ENCODE data around the gene GABRA6.
"Not testable (repeated sequence)": the region's sequence is repeated elsewhere in the genome, so short reads cannot be mapped to it uniquely, and the experiment has no call there.

Gene GABRA6

GRCh38 chr5:161685461-161685860 is at the start of gene GABRA6:
GABRA6 (plus strand) TSS chr5:161685721; CDS start chr5:161685990, 269 bp downstream.
- no peak for DNase-seq (ENCODE audit: low read depth in 1 of 2, low spot score in 1 of 2)

DNA sequence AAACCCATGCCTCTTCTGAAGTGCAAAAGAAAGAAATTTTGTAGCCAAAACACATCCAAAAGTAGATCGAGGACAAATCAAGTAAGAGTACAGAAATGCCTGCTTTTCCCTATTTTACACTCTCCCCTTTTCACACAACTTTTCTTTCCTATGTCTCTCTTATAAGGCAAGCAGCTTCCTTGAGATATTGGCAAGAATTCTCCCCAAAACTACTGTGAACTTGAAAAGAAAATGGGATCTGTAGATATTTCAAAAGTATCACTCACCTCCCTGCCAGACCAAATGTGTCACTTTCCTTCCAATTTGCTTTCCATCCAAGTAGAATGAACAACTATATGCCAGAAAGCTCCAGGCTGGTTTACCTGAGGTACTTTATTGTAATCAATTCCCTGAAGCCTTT is 47.9 kb upstream of the GABRA6 start:
- DNase-seq (ENCODE audit: low read depth in 1 of 2, low spot score in 1 of 2): no peak

DNA sequence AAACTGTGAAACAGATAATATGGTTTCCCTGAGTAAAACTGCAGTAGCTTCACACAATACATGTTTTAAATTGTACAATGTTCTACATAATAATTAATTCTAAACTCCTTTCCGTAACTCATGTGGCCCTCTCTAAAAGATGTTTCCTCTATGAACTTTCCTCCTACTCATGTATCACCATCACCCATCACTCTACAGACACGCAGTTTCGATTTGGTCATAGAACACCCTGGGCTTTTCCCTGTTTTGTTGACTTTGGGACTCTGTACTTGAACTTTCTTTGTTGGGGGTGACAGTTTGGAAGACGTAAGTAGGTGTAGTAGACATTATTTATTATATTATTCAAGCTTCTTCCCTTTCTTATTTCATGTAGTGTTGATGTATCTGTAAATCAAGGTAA is 44.1 kb upstream of the GABRA6 start:
- no peak for DNase-seq (ENCODE audit: low read depth in 1 of 2, low spot score in 1 of 2)

- DNase-seq (ENCODE audit: low read depth in 1 of 2, low spot score in 1 of 2): no peak
Measured at GRCh38 chr5:161645264-161645663, 40.3 kb upstream of the GABRA6 start.

DNA sequence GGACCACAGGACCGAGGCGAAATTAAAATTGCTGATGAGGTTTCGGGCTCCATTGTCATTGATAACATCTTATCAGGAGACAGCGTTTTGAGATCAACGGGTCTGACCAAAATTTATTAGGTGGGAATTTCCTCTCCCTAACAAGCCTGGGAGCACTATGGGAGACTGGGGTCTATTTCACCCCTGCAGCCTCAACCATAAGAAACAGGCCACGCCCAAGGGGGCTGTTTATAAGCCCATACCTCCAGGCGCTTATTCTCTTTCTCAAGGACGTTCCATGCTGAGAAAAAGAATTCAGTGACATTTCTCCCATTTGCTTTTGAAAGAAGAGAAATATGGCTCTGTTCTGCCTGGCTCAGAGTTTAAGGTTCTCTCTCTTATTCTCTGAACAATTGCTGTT is 33.6 kb upstream of the GABRA6 start:
- DNase-seq (ENCODE audit: low read depth in 1 of 2, low spot score in 1 of 2): not testable (repeated sequence)

- no peak for DNase-seq (ENCODE audit: low read depth in 1 of 2, low spot score in 1 of 2)
Measured at GRCh38 chr5:161660806-161661205, 24.7 kb upstream of the GABRA6 start.

DNA sequence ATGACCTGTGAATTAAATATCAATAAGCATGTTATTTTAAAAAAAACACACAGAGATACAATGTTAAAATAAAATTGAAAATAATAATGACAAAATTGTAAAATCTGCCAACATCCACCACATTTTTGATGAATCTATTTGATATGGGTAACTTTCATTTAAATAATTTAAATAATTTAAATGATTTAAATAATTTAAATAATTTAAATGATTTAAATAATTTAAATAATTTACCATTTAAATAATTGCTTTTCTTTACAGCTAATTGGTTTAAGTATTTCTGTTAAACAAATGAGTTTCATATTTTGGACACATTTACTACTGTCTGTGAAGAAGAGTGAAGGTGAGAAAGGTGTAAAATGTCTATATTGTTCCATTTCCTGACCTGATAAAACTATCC is 22.1 kb upstream of the GABRA6 start:
- no peak for DNase-seq (ENCODE audit: low read depth in 1 of 2, low spot score in 1 of 2)

- no peak for DNase-seq (ENCODE audit: low read depth in 1 of 2, low spot score in 1 of 2)
Measured at GRCh38 chr5:161676103-161676502, 9.4 kb upstream of the GABRA6 start.

DNA sequence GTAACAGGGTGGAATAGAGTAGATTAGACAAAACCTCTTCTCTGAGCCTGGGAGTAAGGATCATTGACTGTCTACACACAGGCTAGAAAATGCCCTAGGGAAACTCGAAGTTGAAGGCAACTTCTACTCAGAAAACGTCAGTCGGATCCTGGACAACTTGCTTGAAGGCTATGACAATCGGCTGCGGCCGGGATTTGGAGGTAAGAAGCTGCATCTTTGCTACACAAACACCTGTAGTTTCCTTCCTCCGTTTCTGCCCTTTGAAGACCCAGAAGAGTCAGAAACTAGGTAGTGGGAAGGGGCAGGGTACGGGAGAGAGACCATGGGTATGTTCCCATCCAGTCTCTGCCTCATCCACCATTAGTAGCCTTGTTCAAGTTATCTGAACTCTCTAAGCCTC is 628 bp downstream of the GABRA6 start:
- DNase-seq (ENCODE audit: low read depth in 1 of 2, low spot score in 1 of 2): no peak

DNA sequence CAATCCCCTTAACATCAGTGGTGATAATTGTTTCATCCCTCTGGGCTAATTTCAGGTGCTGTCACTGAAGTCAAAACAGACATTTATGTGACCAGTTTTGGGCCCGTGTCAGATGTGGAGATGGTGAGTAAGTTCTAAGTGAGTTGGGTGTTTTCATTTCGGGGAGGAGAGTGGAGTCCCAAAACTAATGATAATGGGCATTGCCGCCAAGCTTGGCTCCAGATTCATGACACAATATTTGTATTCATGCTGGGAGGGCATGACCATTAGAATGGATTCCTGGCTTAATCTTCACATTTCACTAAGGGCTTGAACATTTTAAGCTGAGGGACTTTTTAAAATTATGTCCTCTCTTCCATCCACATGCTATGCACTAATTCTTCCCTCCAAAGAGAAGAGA is 1.4 kb downstream of the GABRA6 start:
- DNase-seq (ENCODE audit: low read depth in 1 of 2, low spot score in 1 of 2): no peak

GRCh38 chr5:161687316-161687715 is 1.8 kb downstream of the GABRA6 start:
- no peak for DNase-seq (ENCODE audit: low read depth in 1 of 2, low spot score in 1 of 2)

GRCh38 chr5:161691911-161692310 is 6.4 kb downstream of the GABRA6 start:
- no peak for DNase-seq (ENCODE audit: low read depth in 1 of 2, low spot score in 1 of 2)

- no peak for DNase-seq (ENCODE audit: low read depth in 1 of 2, low spot score in 1 of 2)
Measured at GRCh38 chr5:161697001-161697400, 11.5 kb downstream of the GABRA6 start.

- DNase-seq (ENCODE audit: low read depth in 1 of 2, low spot score in 1 of 2): no peak
Measured at GRCh38 chr5:161700065-161700464, 14.5 kb downstream of the GABRA6 start.

- no peak for DNase-seq (ENCODE audit: low read depth in 1 of 2, low spot score in 1 of 2)
Measured at GRCh38 chr5:161703528-161703927, 18.0 kb downstream of the GABRA6 start.

GRCh38 chr5:161707382-161707781 is 21.9 kb downstream of the GABRA6 start:
- no peak for DNase-seq (ENCODE audit: low read depth in 1 of 2, low spot score in 1 of 2)

- DNase-seq (ENCODE audit: low read depth in 1 of 2, low spot score in 1 of 2): no peak
Measured at GRCh38 chr5:161709239-161709638, 23.7 kb downstream of the GABRA6 start.

DNA sequence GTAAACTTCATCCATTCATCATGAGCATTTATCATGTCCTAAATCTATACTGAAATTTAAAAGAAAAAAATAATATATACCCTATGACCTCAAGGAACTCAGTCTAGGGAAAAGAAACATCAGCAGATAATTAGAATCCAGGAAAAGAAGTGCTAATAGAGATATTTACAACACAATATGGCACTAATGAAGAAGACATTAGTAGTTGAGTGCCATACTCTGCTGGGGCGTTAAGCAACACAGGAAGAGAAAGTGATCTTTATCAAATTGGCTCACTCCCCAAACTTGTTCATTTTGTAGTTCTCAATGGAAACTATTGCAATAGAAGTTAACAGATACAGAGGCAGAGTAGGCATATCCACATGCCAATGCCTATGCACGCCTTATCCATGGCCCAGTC is 27.5 kb downstream of the GABRA6 start:
- no peak for DNase-seq (ENCODE audit: low read depth in 1 of 2, low spot score in 1 of 2)

- DNase-seq (ENCODE audit: low read depth in 1 of 2, low spot score in 1 of 2): no peak
Measured at GRCh38 chr5:161719157-161719556, 33.6 kb downstream of the GABRA6 start.

GRCh38 chr5:161720460-161720859 is 34.9 kb downstream of the GABRA6 start:
- no peak for DNase-seq (ENCODE audit: low read depth in 1 of 2, low spot score in 1 of 2)

DNA sequence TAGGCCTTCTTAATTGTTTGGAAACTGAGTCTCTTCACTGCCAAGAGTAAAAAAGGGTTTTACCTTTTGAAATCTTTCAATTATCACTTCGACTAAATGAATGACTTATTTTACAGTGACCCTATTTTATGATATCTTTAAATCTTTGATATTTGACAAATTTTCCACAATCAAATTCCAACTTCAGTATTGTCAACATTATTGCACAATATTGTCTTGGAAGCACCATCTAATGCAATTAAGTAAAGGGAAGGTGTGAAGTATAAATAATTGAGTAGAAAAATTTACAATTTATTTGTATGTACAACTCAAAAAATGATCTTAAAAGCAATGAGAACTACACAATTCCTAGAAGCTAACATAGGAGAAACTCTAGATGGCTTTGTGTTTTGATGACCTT is 49.2 kb downstream of the GABRA6 start:
- no peak for DNase-seq (ENCODE audit: low read depth in 1 of 2, low spot score in 1 of 2)

GRCh38 chr5:161740433-161740832 is 54.9 kb downstream of the GABRA6 start:
- no peak for DNase-seq (ENCODE audit: low read depth in 1 of 2, low spot score in 1 of 2)

DNA sequence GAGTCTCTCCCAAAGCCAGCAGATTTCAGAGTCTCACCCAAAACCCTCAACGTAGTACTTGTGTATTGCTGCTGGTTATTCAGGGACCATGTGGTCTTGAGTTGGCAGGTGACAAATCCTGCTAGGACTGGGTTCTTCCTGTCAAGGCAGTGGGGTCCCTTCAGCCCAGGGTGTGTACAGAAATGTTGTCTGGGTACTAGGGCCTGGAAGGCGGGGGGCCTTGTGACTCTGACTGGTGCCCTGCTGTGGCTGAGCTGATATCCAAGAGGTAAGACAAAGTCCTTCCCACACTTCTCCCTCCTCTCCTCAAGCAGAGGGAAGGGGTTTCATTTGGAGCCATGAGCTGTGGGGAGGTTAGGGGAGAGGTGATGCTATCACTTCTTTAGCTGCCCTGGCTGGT is 58.8 kb downstream of the GABRA6 start:
- DNase-seq (ENCODE audit: low read depth in 1 of 2, low spot score in 1 of 2): no peak

- DNase-seq (ENCODE audit: low read depth in 1 of 2, low spot score in 1 of 2): no peak
Measured at GRCh38 chr5:161745392-161745791, 59.9 kb downstream of the GABRA6 start.

Measured in activated T-helper 1 cell treated with anti-CD3 and anti-CD28 coated beads, Interleukin-2, amount 50 U/mL, for 16 hours (primary cell).